NCI-H510A treated with DMSO at 0.1 percent for 48 hours (cell line): ENCODE data around the gene RNPEP.
A peak's percentile ranks its signal among the peaks of the same experiment; 100 is the strongest.
"Not testable (repeated sequence)": the region's sequence is repeated elsewhere in the genome, so short reads cannot be mapped to it uniquely, and the experiment has no call there.

Experiments used
- DNase-seq: peaks from one replicate; lab custom pipeline; 2025; lab: John Stamatoyannopoulos, UW

RNPEP gene

DNA sequence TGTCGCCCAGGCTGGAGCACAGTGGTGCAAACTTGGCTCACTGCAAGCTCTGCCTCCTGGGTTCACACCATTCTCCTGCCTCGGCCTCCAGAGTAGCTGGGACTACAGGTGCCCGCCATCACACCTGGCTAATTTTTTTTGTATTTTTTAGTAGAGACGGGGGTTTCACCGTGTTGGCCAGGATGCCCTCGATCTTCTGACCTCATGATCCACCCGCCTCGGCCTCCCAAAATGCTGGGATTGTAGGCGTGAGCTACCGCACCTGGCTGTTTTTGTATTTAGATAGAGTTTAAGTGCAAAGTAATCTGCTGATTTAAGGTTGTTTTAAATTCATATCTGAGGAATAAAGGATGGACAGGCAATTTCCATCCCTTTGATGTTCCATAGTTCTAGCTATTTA lies 20.1 kb upstream of the RNPEP start:
- DNase-seq = not testable (repeated sequence)

DNA sequence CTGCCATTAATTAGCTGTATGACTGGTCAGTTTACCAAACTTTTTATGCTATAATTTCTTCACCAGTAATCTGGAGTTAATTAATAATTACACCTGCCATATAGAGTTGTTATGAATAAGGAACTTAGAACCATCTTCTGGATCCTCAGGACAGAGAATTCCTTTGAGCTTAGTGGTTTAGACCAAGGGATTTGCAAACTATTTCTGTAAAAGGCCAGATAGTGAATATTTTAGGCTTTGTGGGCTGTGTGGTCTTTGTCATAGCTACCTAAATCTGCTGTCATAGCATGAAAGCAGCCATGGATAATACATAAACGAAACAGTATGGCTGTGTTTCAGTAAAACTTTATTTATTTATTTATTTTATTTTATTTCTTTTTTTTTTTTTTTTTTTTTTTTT lies 18.2 kb upstream of the RNPEP start:
- DNase-seq = no peak

DNA sequence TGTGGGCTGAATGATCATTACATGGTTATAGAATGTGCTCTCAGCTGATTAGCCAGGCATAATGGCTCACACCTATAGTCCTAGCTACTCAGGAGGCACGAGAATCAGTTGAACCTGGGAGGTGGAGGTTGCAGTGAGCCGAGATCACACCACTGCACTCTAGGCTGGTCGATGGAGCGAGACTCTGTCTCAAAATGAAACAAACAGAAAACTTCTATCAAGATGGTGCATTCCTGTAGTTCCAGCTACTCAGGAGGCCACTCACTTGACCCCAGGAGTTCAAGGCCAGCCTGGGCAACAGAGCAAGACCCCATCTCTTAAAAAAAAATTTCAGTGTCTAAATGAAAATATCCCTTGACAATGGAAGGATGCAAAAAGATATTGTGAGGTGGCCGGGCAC lies 16.3 kb upstream of the RNPEP start:
- no peak for DNase-seq

DNA sequence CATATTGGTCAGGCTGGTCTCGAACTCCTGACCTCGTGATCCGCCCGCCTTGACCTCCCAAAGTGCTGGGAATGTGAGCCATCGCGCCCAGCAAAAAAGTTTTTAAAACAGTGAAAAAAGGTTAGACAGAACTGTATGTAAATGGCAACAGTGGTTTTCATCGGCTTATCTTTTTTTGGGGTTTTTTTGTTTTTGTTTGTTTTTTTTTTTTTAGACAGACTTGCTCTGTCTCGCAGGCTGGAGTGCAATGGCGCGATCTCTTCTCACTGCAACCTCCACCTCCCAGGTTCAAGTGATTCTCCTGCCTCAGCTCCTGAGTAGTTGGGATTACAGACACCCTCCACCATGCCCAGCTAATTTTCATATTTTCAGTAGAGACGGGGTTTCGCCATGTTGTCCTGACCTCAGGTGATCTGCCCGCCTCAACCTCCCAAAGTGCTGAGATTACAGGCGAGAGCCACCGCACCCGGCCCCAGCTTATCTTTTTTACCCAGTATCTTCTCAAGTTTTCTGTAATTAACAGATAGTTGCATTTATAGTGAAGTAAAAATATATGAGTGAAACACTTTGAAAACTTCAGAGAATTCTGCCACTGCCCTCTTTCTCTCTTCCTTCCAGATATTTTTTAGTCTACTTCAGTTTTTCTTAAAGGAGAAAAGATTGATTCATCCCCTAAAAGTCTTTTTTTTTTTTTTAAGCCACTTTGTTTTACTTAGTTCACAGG lies 14.1 kb upstream of the RNPEP start:
- DNase-seq = no peak

DNA sequence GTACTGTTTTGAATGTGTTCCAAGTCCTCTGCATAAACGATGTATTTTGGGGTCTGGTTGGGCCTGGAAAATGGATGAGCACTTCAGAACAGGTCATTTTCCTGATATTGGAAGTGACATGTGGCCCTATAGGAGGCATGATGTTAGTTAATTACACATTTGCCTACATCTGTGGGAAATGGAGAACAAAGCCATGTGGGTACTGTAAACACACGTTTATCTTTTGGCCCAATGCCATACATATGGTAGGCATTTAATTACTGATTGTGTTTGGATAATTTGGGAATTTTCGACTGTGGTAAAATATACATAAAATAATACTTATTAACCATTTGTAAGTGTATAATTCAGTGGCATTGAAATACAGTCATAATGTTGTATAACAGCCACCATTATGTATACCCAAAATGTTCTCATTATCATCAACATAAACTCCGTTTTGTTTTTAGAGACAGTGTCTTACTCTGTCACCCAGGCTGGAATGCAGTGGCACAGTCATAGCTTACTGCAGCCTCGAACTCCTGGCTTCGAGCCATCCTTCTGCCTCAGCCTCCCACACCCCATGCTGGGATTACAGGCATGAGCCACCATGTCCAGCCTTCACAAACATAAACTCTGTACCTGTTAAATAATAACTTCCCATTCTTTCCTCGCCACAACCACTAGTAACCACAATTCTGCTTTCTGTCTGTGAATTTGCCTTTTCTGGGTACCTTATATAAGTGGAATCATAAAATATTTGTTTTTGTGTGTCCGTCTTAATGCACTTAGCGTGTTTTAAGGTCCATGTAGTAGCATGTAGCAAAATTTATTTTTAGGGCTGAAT lies 11.9 kb upstream of the RNPEP start:
- DNase-seq = no peak

DNA sequence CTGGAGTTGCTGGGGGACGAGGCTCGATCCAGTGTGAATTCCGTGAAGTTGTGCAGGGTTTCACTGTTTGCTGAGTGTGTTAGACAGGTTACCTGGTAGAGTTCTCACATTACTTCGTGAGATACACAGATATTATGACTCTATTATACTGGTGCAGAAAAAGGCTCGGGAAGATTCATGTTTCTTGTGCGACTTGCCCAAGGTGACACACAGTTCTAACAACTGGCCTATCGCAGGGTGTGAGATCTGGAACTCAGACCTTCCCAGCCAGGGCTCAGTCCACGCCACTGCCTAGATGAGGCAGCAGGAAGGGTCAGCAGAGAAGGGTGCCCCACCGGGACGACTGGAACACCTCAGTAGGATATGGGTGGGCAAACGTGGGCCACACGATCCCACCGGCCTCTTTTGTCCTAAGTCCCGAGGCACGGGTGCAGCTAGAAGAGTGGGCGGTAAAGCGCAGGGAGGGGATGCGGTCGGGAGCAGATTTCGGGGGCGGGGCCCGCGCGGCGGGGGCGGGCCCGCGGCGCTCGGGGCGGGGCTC lies 296 bp upstream of the RNPEP start:
- peak; percentile 60 for DNase-seq

DNA sequence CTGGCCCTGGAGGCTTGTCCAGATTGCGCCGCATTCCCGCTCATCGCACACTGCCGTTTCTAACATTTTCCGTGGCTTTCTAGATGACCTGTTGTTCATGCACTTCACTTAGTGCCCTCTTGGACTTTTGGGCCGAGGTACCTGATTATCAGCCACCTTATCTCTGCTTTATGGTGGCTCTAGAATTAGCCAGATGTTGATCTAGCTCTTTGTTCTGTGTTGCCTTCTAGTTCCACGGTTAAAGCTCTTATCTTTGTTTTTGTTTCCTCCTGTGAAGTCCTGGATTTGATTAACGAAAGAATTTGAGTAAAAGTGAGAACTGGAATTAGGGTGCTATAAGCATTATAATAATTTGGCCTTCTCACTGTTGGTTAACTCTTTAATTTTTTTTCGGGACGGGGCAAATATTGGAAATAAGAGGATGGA lies 945 bp downstream of the RNPEP start:
- no peak for DNase-seq

DNA sequence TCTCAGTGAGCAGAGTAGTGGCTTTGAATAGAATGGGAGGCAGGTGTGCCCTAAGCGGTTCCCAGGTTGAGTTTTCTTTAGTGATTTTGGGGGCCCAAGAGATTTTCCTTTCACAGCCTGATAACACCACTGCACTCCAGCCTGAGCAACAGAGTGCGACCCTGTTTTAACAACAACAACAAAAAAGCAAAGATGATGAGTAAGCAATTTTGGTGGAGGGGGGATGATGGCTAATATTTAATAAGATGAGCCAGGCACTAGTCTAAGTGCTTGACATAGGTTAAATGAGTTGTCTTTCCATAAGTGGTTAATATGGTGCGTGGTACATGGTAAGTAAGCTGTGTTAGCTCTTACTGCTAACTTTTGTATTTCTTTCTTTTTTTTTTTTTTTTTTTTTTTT lies 2.0 kb downstream of the RNPEP start:
- no peak for DNase-seq

DNA sequence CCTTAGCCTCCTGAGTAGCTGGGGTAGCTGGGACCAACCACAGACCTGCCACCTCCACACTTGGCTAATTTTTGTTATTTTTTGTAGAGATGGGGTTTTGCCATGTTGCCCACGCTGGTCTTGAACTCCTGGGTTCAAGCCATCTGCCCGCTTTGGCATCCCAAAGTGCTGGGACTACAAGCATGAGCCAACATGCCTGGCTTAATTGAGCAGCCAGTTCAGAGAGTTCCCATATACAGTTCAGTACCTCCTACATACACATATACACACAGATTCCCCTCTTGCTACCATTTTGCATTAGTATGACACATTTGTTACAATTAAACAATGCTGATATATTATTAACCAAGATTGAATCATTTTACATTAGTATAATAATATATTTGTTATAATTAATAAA lies 2.9 kb downstream of the RNPEP start:
- DNase-seq = no peak

DNA sequence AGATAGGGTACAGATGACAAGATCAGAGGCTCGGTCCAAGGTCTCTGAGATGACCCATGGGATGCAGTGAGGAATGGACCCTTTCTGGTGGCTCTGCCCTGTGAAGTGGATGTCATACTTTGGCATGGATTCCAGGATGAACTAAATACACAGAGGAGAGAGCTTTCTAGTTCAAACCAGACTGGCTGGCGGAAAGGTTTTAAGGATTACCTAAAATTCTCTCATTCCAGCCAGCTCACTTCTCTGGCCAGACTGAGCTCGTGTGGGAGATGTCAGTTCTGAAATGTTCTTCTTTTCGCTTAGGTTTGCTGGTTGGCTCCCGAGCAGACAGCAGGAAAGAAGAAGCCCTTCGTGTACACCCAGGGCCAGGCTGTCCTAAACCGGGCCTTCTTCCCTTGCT lies 6.2 kb downstream of the RNPEP start:
- DNase-seq = no peak

DNA sequence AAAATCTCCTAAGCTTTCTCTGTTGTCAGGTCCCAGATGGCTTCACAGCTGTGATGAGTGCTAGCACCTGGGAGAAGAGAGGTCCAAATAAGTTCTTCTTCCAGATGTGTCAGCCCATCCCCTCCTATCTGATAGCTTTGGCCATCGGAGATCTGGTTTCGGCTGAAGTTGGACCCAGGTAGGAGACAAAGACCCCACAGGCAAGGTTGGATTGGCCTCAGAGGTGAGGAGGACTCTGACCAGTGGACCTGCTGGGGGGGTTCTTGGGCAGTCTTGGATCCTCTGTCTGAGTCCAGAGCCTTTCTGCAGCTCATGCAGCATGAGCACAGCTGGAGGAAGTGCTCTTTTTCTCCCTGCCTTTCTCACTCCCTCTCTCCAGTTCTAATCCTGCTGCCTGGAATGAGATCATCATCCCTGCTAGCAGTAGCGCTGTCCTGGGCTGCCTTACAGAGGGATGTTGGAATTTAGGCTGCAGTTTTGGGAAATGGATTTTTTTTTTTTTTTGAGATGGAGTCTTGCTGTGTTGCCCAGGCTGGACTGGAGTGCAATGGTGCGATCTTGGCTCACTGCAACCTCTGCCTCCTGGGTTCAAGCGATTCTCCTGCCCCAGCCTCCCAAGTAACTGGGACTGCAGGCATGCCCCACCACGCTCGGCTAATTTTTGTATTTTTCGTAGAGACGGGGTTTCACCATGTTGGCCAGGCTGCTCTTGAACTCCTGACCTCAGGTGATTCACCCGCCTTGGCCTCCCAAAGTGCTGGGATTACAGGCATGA lies 7.1 kb downstream of the RNPEP start:
- DNase-seq = no peak

DNA sequence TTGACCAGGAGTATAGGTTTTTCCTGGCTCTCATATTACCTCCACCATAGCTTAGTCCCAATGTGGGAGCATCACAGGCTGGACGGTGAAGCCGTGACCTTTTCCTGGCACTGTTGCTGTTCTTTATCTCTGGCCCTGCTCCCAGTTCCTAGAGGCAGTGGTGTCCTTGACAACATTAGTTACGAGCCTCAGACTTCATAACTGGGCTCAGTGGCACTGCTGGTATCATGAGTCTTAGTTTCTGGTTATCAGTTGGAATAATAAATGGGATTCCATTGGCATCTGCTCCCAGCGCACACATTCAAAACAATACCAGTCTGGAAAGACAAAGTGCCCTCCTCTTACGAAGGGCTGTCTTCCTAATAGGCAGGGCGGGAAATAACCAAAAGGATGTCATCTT lies 8.0 kb downstream of the RNPEP start:
- DNase-seq = no peak

DNA sequence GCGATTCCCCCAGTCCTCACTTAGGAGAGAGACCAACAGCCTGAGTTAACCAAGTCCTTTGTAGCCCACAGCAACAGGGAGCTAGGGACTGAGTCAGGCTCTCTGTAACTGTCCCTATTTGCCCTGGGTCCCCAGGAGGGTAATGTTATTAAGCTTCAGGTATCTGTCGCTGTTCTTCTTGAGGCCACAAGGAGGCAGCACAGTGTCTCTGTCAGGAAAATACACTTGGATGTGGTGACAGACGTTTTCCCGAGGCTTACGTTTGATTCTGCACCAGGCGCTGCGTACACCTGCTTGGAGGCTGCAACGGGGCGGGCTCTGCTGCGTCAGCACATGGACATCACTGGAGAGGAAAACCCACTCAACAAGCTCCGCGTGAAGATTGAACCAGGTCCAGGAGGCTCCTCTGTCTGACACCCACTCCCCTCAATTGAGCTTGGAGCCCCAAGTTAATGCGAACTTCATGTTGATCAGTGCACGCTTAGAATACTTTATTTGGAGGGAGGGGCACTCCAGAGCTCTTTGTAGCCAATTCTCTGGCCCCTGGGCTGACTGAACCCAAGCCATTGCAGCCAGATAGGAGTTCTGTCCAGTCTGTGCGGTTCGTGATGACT lies 17.3 kb downstream of the RNPEP start:
- peak; percentile 95 for DNase-seq

DNA sequence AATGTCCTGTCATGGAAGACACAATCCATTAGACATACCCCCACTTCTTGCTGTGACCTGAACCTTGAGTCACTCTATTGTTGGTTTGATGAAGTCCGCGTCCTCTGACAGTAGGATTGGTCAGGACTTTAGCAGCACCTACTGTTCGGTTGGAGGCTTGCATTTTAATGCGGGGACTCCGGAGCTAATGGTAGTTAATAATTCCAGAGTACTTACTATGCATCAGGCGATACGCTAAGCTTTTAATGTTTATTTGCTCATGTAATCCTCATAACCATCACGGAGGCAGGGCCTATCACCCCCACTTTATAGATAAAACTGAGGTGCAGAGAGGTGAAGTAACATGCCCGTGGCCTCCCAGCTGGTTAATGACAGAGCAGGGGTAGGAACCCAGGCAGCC lies 20.1 kb downstream of the RNPEP start:
- no peak for DNase-seq

DNA sequence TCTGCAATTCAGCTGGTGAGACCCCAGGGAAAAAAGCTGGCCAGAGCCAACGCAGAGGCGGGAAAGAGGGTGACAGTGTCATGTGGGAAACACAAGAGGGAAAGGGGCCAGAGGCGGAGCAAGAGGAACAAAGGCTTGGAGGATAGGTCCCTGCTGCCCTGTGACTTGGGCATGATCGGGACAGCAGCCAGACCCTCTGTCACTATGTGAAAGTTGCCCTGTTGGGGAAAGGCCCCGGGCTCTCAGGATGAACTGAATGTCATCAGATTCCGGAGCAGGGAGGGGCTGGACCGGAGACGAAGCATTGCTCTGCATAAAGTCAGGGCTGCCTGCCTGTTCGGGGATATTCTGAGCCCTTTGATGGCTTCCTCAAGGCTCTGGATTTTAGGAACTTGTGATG lies 22.3 kb downstream of the RNPEP start:
- no peak for DNase-seq

DNA sequence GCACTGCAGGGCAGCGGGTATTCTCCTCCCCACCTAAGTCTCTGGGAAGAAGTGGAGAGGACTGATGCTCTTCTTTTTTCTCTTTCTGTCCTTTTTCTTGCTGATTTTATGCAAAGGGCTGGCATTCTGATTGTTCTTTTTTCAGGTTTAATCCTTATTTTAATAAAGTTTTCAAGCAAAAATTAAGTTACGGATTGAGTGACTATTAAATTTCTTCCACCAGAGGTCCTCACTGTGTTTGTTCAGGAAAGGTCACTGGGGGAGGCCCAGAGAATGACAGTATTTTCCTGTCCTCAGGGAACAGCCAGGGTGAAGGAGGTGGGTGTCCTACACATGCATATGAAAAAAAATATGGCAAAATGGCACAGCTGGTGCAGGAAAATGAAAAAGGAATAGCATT lies 23.5 kb downstream of the RNPEP start:
- peak; percentile 24 for DNase-seq

DNA sequence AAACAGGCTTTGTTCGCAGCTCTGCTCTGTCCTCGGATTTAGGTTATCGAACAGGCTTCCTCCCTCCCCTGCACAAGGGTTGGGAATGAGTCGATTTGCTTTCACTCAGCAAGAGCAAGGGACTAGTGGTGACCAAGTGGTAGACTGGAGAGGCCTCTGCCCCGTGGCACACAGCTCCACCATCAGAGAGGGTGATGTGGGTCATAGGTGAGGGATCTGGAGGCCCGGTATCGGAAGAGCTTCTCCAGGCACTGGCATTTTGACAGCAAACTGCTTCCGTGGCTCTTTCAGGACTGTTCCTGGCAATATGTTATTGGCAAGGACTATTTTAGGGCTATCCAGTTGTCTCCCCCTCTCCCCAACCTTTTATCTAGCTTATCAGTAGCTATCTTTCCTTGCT lies 24.9 kb downstream of the RNPEP start:
- DNase-seq = no peak

DNA sequence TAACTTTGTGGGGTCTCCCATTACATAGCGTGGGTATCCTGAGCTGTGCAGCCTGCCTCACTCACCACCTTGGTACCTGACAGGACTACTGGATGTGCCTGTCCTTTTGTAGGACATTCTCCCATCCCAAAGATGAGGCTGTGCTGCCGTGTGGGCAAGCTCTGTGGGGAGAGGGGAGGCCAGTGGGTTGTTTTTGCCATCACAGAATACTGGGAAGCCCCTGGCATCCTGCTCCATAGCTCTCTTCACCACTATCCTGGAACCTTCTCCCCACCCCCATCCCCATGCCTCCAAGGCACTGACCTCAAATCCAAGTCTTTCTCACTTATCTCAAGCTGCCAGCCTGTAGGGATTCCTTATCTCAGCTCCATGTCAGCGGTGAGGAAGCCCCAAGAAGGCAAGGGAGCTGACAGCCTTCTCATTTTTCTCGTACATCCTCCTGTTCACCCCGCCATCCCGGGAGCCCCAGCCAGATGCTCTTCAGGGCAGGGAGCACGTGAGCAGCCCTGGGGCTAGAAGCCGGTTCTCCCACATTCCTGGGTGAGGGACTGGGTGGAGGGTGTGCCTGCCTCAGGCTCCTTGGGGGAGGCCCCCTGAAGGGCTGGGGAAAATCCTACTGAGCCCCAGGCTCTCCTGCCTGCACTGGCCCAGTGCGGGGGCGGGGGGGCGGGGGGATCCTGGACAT lies 25.5 kb downstream of the RNPEP start:
- peak; percentile 83 for DNase-seq

DNA sequence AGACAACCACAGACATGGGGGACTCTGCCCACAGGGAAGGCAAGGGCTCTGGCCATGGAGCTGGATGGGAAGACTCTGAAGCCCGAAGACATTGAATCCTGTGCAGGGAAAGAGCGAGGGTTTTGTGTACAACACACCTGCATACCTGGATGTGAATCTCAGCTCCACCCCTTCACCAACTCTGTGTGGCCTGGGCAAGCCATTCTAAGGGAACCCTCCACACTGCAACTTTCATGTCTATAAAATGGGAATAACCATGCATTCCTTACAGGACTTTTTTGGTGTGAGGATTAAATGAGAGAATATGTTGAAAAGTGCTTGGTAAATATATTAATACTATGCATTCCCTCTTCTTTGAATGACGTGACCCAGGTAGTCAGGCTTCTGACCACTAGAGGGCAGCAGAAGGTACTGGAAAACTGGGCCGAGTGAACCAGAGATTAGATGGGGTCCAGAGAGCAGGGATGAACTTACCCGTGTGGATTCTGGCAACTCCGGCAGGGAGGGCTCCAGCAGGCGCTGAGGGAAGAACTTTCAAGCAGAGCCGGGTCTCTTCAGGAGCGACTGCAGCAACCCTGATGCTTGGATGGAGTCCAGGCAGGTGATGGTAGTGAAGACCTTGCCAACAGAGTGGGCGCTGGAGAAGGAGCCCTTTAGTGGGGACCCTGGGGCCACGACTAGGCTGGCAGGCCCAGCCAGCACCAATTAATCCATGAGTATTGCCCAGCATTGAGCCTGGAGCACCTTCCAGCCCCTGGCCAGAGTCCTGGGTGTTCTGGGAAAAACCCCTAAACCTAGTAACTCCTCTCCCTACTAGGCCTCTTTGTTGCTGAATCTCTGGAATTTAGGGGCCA lies 27.1 kb downstream of the RNPEP start:
- peak; percentile 92 for DNase-seq

DNA sequence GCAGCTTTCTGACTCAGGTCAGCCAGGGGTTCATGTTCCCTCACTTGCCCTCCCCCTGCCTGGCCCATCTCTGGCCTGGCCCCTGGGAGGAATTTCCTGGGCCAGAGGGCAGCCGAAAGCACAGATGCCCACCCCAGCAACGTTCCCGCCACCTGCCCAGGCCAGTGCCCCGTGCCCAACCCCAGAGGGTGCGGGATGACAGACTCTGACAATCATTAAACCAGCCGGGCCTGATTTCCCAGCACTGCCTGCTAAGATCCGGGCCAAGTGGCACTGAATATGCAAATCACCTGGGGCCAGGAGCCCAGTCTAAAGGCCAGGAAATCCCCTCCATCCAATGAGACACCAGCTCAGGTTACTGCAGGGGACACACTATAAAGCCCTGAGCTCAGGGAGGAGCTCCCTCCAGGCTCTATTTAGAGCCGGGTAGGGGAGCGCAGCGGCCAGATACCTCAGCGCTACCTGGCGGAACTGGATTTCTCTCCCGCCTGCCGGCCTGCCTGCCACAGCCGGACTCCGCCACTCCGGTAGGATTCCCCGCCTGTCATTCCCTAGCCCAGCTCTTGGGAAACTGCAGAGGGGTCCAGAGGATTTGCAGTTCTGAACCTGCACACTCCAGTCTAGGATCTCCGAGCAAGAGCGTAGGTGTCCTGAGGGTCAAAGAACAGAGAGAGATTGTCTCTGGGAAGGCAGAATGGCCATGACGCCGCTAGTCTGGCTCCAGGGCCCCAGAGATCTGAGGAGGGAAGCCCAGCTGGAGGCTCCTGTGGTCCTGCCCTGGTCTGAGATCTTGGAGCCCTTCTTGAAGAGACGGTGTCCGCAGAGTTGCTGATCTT lies 27.9 kb downstream of the RNPEP start, which contains the start of gene ELF3:
ELF3 (plus strand) TSS at position 408 of the 836 bp plus-strand sequence. CDS start 550 bp downstream, outside the sequence.
- peak; percentile 98 for DNase-seq
